GM21526 (cell line): ENCODE results near the gene MCU.
"Not testable (repeated sequence)": the region's sequence is repeated elsewhere in the genome, so short reads cannot be mapped to it uniquely, and the experiment has no call there.

Experiments
- ATAC-seq: cut with Tn5 transposase; IDR thresholded peaks from one replicate; pipeline ENCODE4 v1.9.1; 2021; ENCODE audit warnings: moderate library complexity; ENCODE audit not compliant: unreplicated experiment, low FRiP score

MCU gene

GRCh38 chr10:72691863-72692743 lies at the start of gene MCU:
Gene MCU (plus strand): TSS chr10:72692143. CDS start chr10:72692152, 9 bp downstream.
- ATAC-seq = peak; percentile 92

- ATAC-seq = no peak
Measured at GRCh38 chr10:72642318-72642717, 49.6 kb upstream of the MCU start.

GRCh38 chr10:72645263-72645858 lies 46.6 kb upstream of the MCU start:
- no peak for ATAC-seq

GRCh38 chr10:72646971-72647370 lies 45.0 kb upstream of the MCU start:
- not testable (repeated sequence) for ATAC-seq

- ATAC-seq = no peak
Measured at GRCh38 chr10:72648301-72648700, 43.6 kb upstream of the MCU start.

- ATAC-seq = no peak
Measured at GRCh38 chr10:72649291-72649690, 42.7 kb upstream of the MCU start.

- ATAC-seq = no peak
Measured at GRCh38 chr10:72653383-72654096, 38.4 kb upstream of the MCU start.

- no peak for ATAC-seq
Measured at GRCh38 chr10:72654720-72655119, 37.2 kb upstream of the MCU start.

GRCh38 chr10:72658696-72659400 lies 33.1 kb upstream of the MCU start:
- ATAC-seq = no peak

GRCh38 chr10:72659694-72660093 lies 32.2 kb upstream of the MCU start:
- no peak for ATAC-seq

- ATAC-seq = no peak
Measured at GRCh38 chr10:72660220-72660619, 31.7 kb upstream of the MCU start.

- no peak for ATAC-seq
Measured at GRCh38 chr10:72661431-72661830, 30.5 kb upstream of the MCU start.

- no peak for ATAC-seq
Measured at GRCh38 chr10:72663971-72664370, 28.0 kb upstream of the MCU start.

- ATAC-seq = no peak
Measured at GRCh38 chr10:72665925-72666324, 26.0 kb upstream of the MCU start.

- ATAC-seq = no peak
Measured at GRCh38 chr10:72667207-72667864, 24.6 kb upstream of the MCU start.

- ATAC-seq = no peak
Measured at GRCh38 chr10:72673280-72673679, 18.7 kb upstream of the MCU start.

GRCh38 chr10:72674174-72674573 lies 17.8 kb upstream of the MCU start:
- ATAC-seq = not testable (repeated sequence)

GRCh38 chr10:72679838-72680241 lies 12.1 kb upstream of the MCU start:
- ATAC-seq = no peak

GRCh38 chr10:72682638-72683037 lies 9.3 kb upstream of the MCU start:
- no peak for ATAC-seq

GRCh38 chr10:72685264-72685921 lies 6.5 kb upstream of the MCU start:
- ATAC-seq = no peak
